A549 (cell line): Measurements from ENCODE around the gene FGF8. TPM values are rescaled to one million over a fixed set of nuclear protein-coding genes. Genes with fewer than 3 reads are reported as not detected.

Experiments
- ATAC-seq, 2 experiments: fragments of 200-7000 bp in 1 of 2; fragments of >200 bp in 1 of 2; cut with Nextera tagmentation in 1 of 2; cut with Tn5 transposase in 1 of 2; 3 replicates each; pipeline versions ENCODE4 v1.8.0 to v1.9.1; 2018 to 2020; ENCODE audit warnings: mild to moderate bottlenecking in 1 of 2, moderate library complexity in 1 of 2
- CTCF ChIA-PET: fragments of 300-600 bp; sonication (Branson Sonifier 250); formaldehyde crosslinking; extraction: SDS; loops from one replicate; lab custom pipeline; 2021; ENCODE audit warnings: antibody characterized with exemption, inconsistent platforms; lab: Yijun Ruan, JAX
- POLR2A ChIA-PET: fragments of 350-600 bp; formaldehyde crosslinking; extraction: SDS; loops from one replicate; lab custom pipeline; 2021; ENCODE audit warnings: antibody characterized with exemption, inconsistent platforms; lab: Yijun Ruan, JAX
- DNase-seq, 2 experiments: peaks; one replicate each; pipeline versions ENCODE4 v3.0.0 to v3.0.0-alpha.2; 2011 to 2016; ENCODE audit warnings: low read depth in 1 of 2, low spot score in 1 of 2
- FAIRE-seq: peaks from 2 replicates; lab custom pipeline; 2011; peaks lifted over from hg19 to GRCh38; lab: Jason Lieb, UNC
- H3K27ac ChIP-seq, 2 experiments: fragments of >200 bp; sonication (Bioruptor Twin); formaldehyde crosslinking; 3 replicates each; pipeline ENCODE4 v1.5.1; 2016 to 2017
- H3K4me1 ChIP-seq: fragments of >200 bp; sonication (Bioruptor Twin); formaldehyde crosslinking; 3 replicates; pipeline ENCODE4 v1.6.1; 2016
- H3K4me2 ChIP-seq: fragments of >200 bp; sonication (Bioruptor Twin); formaldehyde crosslinking; 3 replicates; pipeline ENCODE4 v1.6.1; 2016
- H3K4me3 ChIP-seq: fragments of >200 bp; sonication (Bioruptor Twin); formaldehyde crosslinking; 3 replicates; pipeline ENCODE4 v1.5.1; 2016
- H3K9me3 ChIP-seq: fragments of >200 bp; sonication (Bioruptor Twin); formaldehyde crosslinking; 3 replicates; pipeline ENCODE4 v1.6.1; 2016
- CBX2 ChIP-seq: fragments of 200-600 bp; sonication (generic); IDR thresholded peaks from 2 replicates; pipeline ENCODE4 v1.6.1; 2016; ENCODE audit warnings: low read depth, mild to moderate bottlenecking, borderline replicate concordance
- CEBPB ChIP-seq, 2 experiments: fragments of >200 bp in 1 of 2; sonication (Bioruptor Twin) in 1 of 2; formaldehyde crosslinking in 1 of 2; IDR thresholded peaks; 2 replicates each; pipeline ENCODE4 v1.6.1; 2012 to 2016
- CHD4 ChIP-seq: fragments of 200-600 bp; sonication (generic); IDR thresholded peaks from 2 replicates; pipeline ENCODE4 v1.6.1; 2016; ENCODE audit warnings: antibody characterized with exemption, mild to moderate bottlenecking, borderline replicate concordance
- FOSB ChIP-seq: fragments of 250-450 bp; sonication (Bioruptor Pico); IDR thresholded peaks from 2 replicates; pipeline ENCODE4 v1.5.0; 2020; ENCODE audit warnings: mild to moderate bottlenecking, moderate library complexity
- FOSL2 ChIP-seq, 2 experiments: fragments of 450-650 bp in 1 of 2; fragments of >200 bp in 1 of 2; sonication (Bioruptor Twin) in 1 of 2; formaldehyde crosslinking; IDR thresholded peaks; 2 replicates each; pipeline versions ENCODE4 v1.5.0 to v1.6.1; 2016 to 2020; ENCODE audit warnings: mild to moderate bottlenecking in 1 of 2, moderate library complexity in 1 of 2
- FOXS1 ChIP-seq: fragments of 250-450 bp; sonication (Bioruptor Pico); IDR thresholded peaks from 2 replicates; pipeline ENCODE4 v1.5.0; 2020; ENCODE audit warnings: mild to moderate bottlenecking, moderate library complexity
- HES2 ChIP-seq: fragments of >200 bp; sonication (Bioruptor Twin); formaldehyde crosslinking; IDR thresholded peaks from 2 replicates; pipeline ENCODE4 v1.6.1; 2016
- HOXB13 ChIP-seq: fragments of 250-450 bp; sonication (Bioruptor Pico); IDR thresholded peaks from 2 replicates; pipeline ENCODE4 v1.5.0; 2020; ENCODE audit warnings: low read depth, mild to moderate bottlenecking, moderate library complexity
- KDM1A ChIP-seq: fragments of 200-600 bp; sonication (generic); IDR thresholded peaks from 2 replicates; pipeline ENCODE4 v1.6.1; 2016; ENCODE audit warnings: low read depth, mild to moderate bottlenecking
- KDM5A ChIP-seq: fragments of 200-600 bp; sonication (generic); IDR thresholded peaks from 2 replicates; pipeline ENCODE4 v1.6.1; 2016; ENCODE audit warnings: antibody characterized with exemption, mild to moderate bottlenecking
- MAX ChIP-seq: IDR thresholded peaks from 2 replicates; pipeline ENCODE4 v1.6.1; 2012
- POLR2A ChIP-seq: IDR thresholded peaks from 2 replicates; pipeline ENCODE4 v1.6.1; 2012; ENCODE audit warnings: mild to moderate bottlenecking, low read length
- REST ChIP-seq: fragments of 200-600 bp; sonication (generic); IDR thresholded peaks from 2 replicates; pipeline ENCODE4 v1.6.1; 2016; ENCODE audit warnings: antibody characterized with exemption, mild to moderate bottlenecking, moderate library complexity
- RFX5 ChIP-seq: fragments of 450-650 bp; IDR thresholded peaks from 2 replicates; pipeline ENCODE4 v1.7.1; 2014; ENCODE audit warnings: antibody characterized with exemption, mild to moderate bottlenecking, moderate library complexity
- SREBF2 ChIP-seq: fragments of 450-650 bp; IDR thresholded peaks from 2 replicates; pipeline ENCODE4 v1.6.1; 2014; ENCODE audit warnings: mild to moderate bottlenecking, moderate library complexity
- TP53 ChIP-seq: fragments of 250-450 bp; sonication (Bioruptor Pico); IDR thresholded peaks from 2 replicates; pipeline ENCODE4 v1.5.0; 2021; ENCODE audit warnings: mild to moderate bottlenecking, moderate library complexity
- ZFP36 ChIP-seq: fragments of 450-650 bp; IDR thresholded peaks from 2 replicates; pipeline ENCODE4 v1.6.1; 2014; ENCODE audit warnings: borderline replicate concordance; ENCODE audit not compliant: partially characterized antibody
- ZNF302 ChIP-seq: fragments of 250-450 bp; sonication (Bioruptor Pico); IDR thresholded peaks from 2 replicates; pipeline ENCODE4 v1.9.0; 2021; ENCODE audit warnings: inconsistent platforms, mild to moderate bottlenecking, moderate library complexity
- WGBS: methylation state at CpG from one replicate; pipeline ENCODE4 v1.1.6; 2017; ENCODE audit errors: missing lambda C conversion rate; 5-methylcytosine and 5-hydroxymethylcytosine counted together
- polyA minus RNA-seq: library from RNA; depleted of rRNA, polyadenylated mRNA; stranded (reverse); fragments of >200 nt; gene quantifications from 2 replicates; pipeline ENCODE4 v1.2.3, GENCODE V29; 2011; rRNA and poly(A)+ RNA removed
- polyA plus RNA-seq, 4 experiments: library from polyadenylated mRNA; depleted of rRNA in 3 of 4; stranded (reverse); fragments of >200 nt; fragmentation: RNase III in 1 of 4; extraction: RNeasy Plus Mini Kit Qiagen cat#74134 plus additional on column Dnase treatment in 1 of 4; gene quantifications; 2 replicates in 3 of 4; 3 replicates in 1 of 4; pipeline ENCODE4 v1.2.3, GENCODE V29; 2011 to 2017

The FGF8 gene, protein sequence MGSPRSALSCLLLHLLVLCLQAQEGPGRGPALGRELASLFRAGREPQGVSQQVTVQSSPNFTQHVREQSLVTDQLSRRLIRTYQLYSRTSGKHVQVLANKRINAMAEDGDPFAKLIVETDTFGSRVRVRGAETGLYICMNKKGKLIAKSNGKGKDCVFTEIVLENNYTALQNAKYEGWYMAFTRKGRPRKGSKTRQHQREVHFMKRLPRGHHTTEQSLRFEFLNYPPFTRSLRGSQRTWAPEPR
- 0.12 TPM in 1 of 2 replicates, not detected in the other for polyA plus RNA-seq (2011; rRNA removed)
- polyA plus RNA-seq (2012; cell fraction: cytosol; rRNA removed): 0.08 and 0.16 TPM in 2 replicates
- polyA plus RNA-seq (2012; cell fraction: nucleus; rRNA removed): 0.67 and 0.77 TPM in 2 replicates
- polyA plus RNA-seq (2017; fragmentation: RNase III; extraction: RNeasy Plus Mini Kit Qiagen cat#74134 plus additional on column Dnase treatment): not detected in 3 replicates
- polyA minus RNA-seq: not detected in 2 replicates

- TF ChIP-seq POLR2A: no peak
- TF ChIP-seq KDM1A: 0 out of 2 replicates have a peak, but pooled peaks have one; percentile 15
- WGBS: 42% methylated on average over 18 of the region's 98 CpGs
- Histone ChIP-seq H3K27ac (peak within 1 kb of the TSS; percentile 3 to 82; a peak in 4 of 6 replicates), H3K4me2 (peak within 1 kb of the TSS; percentile 99), H3K4me1 (peaks cover 13% of the 10 kb centered on the region), H3K4me3 (peak within 1 kb of the TSS; percentile 53), H3K9me3 (no peaks in the 10 kb centered on the region)
- DNase-seq: no peak
- ChIA-PET CTCF (interaction anchor here (1.5 kb wide), 1 partner anchor 9 kb away, joined by 3 read pairs; no protein-coding TSS in a partner anchor), POLR2A (no interaction called here)
- FAIRE-seq: no peak
- no peak for ATAC-seq
Observed at GRCh38 chr10:101775273-101776160, at the start of gene FGF8. FGF8 (minus strand) TSS chr10:101776114; CDS start chr10:101775900, 214 bp downstream.

GRCh38 chr10:101824736-101825135 is 48.8 kb upstream of the FGF8 start:
- 89% methylated on average over 2 of the region's 2 CpGs for WGBS
- ATAC-seq: no peak
- Histone ChIP-seq H3K4me3 (no peak overlapping the region), H3K4me2 (no peak overlapping the region), H3K27ac (no peak overlapping the region), H3K4me1 (peaks cover under 1% of the 10 kb centered on the region; the same call in 2 of the 3 replicates), H3K9me3 (no peaks in the 10 kb centered on the region)
- DNase-seq: no peak
- TF ChIP-seq KDM5A (no peak), ZFP36 (no peak), RFX5 (no peak), ZNF302 (CRISPR knock-in tag) (no peak), HES2 (no peak), HOXB13 (CRISPR knock-in tag) (no peak)
- FAIRE-seq: no peak
- ChIA-PET POLR2A (no interaction called here), CTCF (interaction anchor here (1.5 to 4.9 kb wide), 3 partner anchors 11 to 19 kb away, joined by 5 to 31 read pairs (median 6); partner anchors contain the start of gene KCNIP2)

- Histone ChIP-seq H3K4me2 (peak overlapping the region; percentile 75), H3K27ac (peak overlapping the region; percentile 95 to 97), H3K4me1 (peaks cover 23% of the 10 kb centered on the region), H3K4me3 (peak overlapping the region; percentile 96), H3K9me3 (no peaks in the 10 kb centered on the region)
- WGBS: 38% methylated on average over 14 of the region's 14 CpGs
- FAIRE-seq: no peak
- TF ChIP-seq TP53 (CRISPR knock-in tag): 0 out of 2 replicates have a peak, but pooled peaks have one; percentile 54
- TF ChIP-seq MAX: 0 out of 2 replicates have a peak, but pooled peaks have one; percentile 37
- no peak for TF ChIP-seq RFX5
- no peak for DNase-seq
- peak; percentile 55 to 58 for ATAC-seq
- ChIA-PET CTCF (interaction anchor here (0.9 to 5.6 kb wide), 13 partner anchors 8 to 192 kb away, joined by 3 to 47 read pairs (median 4); no protein-coding TSS in a partner anchor), POLR2A (interaction anchor here (0.5 to 2.0 kb wide), 22 partner anchors 8 to 563 kb away, joined by 3 to 24 read pairs (median 4); partner anchors contain the start of genes ARMH3, NOLC1 and NPM3)
Observed at GRCh38 chr10:101818872-101819633, 43.1 kb upstream of the FGF8 start.

DNA sequence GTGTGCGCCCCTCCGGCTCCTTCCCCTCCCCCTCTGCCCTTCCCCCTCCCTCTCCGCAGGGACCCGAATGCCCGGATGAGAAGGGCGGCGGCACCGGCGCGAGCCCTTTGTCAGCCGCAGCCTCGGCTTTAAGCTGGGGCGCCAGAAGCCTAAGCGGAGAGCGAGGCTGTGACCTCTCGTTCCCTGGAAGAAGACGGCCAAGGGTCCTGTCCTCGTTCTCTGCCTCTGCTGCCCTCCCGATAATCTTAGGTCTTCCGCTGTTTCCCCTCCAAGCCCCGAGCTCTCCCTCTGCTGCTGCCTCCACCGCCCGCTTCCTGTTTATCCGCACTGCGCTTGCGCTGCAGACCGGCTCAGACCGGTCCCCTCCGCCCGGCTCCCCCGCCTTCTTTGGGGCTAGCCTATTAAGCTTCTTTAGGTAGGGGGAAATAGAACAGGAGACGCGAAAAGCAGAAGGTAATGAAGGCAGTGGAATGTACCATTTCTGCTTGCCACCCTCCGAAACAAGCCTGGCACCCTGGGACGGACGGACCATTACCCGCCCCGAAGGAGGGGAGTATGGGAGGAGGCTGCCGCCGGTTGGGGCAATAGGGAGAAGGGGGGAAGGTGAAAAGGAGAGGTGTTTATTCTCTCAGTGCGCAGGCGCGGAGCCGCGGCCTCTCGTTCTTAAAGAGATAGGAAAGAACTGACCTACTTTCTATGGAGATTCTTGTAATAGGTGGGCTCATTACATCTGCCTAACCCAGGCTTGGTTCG is 42.4 kb upstream of the FGF8 start, which contains the start of gene OGA:
Gene OGA (minus strand): TSS at position 326 of the 753 bp plus-strand sequence. CDS start 422 bp downstream, outside the sequence.
- H3K4me2 ChIP-seq: peak within 1 kb of the TSS; percentile 89
- H3K4me1 ChIP-seq: peaks cover 30% of the 10 kb centered on the region
- FAIRE-seq: peak; percentile 51
- peak; percentile 97 to 100 for DNase-seq
- WGBS: 1% methylated on average over 44 of the region's 47 CpGs
- no peaks in the 10 kb centered on the region for H3K9me3 ChIP-seq
- peak within 1 kb of the TSS; percentile 95 to 97 for H3K27ac ChIP-seq
- ATAC-seq: peak; percentile 87 to 94
- peak within 1 kb of the TSS; percentile 96 for H3K4me3 ChIP-seq
- CTCF ChIA-PET: interaction anchor here (0.6 to 5.6 kb wide), 13 partner anchors 9 to 193 kb away, joined by 3 to 47 read pairs (median 4); no protein-coding TSS in a partner anchor
- POLR2A ChIA-PET: interaction anchor here (0.5 to 2.0 kb wide), 26 partner anchors 9 to 564 kb away, joined by 3 to 24 read pairs (median 4); partner anchors contain the start of genes ARMH3, BTRC, KCNIP2 and NOLC1
- TF ChIP-seq SREBF2 (no peak), CEBPB (IDR thresholded peaks at IDR 0.05) (peak in 1 of 2 experiments; percentile 48; a peak in 1 of 4 replicates), REST (peak; percentile 72), FOSB (CRISPR knock-in tag) (peak; percentile 89), CBX2 (no peak), FOXS1 (CRISPR knock-in tag) (no peak), CHD4 (no peak), FOSL2 (IDR thresholded peaks at IDR 0.05) (no peak), FOSL2 (CRISPR knock-in tag; IDR thresholded peaks at IDR 0.05) (no peak)
